ENCODE measurements around the gene MCMBP.
"Not testable (repeated sequence)": the region's sequence is repeated elsewhere in the genome, so short reads cannot be mapped to it uniquely, and the experiment has no call there.

MCMBP gene, protein sequence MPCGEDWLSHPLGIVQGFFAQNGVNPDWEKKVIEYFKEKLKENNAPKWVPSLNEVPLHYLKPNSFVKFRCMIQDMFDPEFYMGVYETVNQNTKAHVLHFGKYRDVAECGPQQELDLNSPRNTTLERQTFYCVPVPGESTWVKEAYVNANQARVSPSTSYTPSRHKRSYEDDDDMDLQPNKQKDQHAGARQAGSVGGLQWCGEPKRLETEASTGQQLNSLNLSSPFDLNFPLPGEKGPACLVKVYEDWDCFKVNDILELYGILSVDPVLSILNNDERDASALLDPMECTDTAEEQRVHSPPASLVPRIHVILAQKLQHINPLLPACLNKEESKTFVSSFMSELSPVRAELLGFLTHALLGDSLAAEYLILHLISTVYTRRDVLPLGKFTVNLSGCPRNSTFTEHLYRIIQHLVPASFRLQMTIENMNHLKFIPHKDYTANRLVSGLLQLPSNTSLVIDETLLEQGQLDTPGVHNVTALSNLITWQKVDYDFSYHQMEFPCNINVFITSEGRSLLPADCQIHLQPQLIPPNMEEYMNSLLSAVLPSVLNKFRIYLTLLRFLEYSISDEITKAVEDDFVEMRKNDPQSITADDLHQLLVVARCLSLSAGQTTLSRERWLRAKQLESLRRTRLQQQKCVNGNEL

GRCh38 chr10:119872610-119872859 lies at the start of gene MCMBP:
Gene MCMBP, minus strand, starts transcription at chr10:119872843. Its CDS starts 259 bp downstream, at chr10:119872584.
- no peak for DNase-seq (ENCODE audit: low read depth in 2 of 2)

DNA sequence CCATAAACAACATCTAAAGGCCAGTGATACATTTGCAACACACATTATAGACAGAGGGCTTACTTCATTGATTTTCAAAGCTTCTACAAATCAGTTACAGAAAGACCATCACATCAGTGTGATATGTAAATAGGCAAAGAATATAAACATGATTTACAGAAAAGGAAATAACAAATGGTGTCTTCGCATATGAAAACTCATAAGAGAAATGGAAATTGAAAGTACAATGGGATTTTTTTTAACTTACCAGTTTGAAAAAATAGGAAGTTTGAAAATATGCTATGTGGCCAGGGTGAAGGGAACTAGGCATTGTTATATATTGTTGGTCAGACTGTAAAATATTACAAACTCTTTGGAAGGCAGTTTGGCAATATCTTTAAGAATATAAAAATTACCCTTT lies 47.2 kb upstream of the MCMBP start:
- no peak for DNase-seq (ENCODE audit: low read depth in 2 of 2)

- DNase-seq (ENCODE audit: low read depth in 2 of 2): no peak
These were observed 46.6 kb upstream of the MCMBP start for GRCh38 chr10:119919271-119919670.

DNA sequence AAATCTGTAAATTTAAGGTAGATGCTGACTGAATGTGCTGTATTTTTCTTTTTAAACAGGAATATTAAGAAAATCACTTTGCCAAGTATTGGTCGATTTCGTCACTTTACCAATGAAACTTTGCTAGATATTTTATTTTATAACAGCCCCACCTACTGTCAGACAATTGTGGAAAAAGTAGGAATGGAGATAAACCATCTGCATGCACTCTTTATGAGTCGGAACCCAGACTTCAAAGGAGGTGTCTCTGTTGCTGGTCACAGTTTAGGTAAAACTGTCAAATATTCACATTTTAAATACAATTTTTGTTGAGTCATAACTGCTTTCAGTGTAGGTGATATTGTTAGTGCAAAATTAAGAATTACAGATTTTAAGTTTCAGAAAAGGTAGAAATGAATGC lies 45.1 kb upstream of the MCMBP start:
- DNase-seq (ENCODE audit: low read depth in 2 of 2): no peak

- DNase-seq (ENCODE audit: low read depth in 2 of 2): no peak
These were observed 38.0 kb upstream of the MCMBP start for GRCh38 chr10:119910689-119911088.

- DNase-seq (ENCODE audit: low read depth in 2 of 2): no peak
These were observed 35.5 kb upstream of the MCMBP start for GRCh38 chr10:119908166-119908565.

DNA sequence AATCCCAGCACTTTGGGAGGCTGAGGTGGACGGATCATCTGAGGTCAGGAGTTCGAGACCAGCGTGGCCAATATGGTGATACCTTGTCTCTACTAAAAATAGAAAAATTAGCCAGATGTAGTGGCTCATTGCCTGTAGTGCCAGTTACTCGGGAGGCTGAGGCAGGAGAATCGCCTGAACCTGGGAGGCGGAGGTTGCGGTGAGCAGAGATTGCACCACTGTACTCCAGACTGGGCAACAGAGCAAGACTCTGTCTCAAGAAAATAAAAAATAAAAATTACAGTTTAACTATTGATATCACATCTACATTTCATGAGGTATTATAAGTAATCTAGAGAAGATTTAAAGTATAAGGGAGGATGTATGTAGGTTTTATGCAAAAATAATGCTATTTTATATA lies 35.1 kb upstream of the MCMBP start:
- DNase-seq (ENCODE audit: low read depth in 2 of 2): not testable (repeated sequence)

- no peak for DNase-seq (ENCODE audit: low read depth in 2 of 2)
These were observed 31.5 kb upstream of the MCMBP start for GRCh38 chr10:119903946-119904666.

- no peak for DNase-seq (ENCODE audit: low read depth in 2 of 2)
These were observed 25.9 kb upstream of the MCMBP start for GRCh38 chr10:119898577-119898976.

DNA sequence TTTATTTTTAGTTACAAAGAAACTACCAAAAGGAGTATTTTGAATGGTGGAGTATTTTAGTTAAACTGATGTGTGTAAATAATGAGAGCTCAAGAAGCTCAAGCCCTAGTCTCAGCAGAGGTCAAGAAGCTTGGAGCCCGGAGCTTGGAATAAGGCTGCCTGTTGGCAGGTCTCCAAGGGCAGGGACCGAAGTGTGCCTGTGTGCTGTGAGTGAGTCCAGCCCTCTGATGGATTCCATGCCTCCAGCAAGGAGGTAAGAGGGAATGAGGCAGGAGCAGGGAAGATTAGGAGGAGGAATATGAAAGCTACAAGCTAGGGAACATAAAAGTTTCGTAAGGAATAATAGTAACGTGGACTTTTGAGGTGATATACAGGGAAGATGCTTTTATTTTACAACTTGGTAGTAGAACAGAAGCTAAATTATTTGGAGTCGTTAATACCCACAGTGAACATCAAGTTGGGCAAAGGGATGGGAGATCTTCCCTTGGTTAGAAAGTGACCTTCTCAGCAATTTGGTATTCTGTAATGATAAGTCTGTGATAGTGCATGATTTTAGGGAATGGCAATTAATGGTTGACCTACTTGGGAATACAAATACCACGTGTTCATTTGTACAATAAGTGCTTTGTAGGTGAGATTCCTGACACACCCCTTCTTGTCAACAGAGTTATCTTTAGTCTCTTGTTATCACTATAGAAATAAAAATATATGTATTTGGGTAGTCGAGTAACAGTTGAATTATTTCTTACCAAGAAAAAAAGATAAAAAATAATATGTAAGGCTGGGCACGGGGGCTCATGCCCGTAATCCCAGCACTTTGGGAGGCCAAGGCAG lies 24.5 kb upstream of the MCMBP start:
- no peak for DNase-seq (ENCODE audit: low read depth in 2 of 2)

GRCh38 chr10:119896061-119896655 lies 23.5 kb upstream of the MCMBP start:
- no peak for DNase-seq (ENCODE audit: low read depth in 2 of 2)

DNA sequence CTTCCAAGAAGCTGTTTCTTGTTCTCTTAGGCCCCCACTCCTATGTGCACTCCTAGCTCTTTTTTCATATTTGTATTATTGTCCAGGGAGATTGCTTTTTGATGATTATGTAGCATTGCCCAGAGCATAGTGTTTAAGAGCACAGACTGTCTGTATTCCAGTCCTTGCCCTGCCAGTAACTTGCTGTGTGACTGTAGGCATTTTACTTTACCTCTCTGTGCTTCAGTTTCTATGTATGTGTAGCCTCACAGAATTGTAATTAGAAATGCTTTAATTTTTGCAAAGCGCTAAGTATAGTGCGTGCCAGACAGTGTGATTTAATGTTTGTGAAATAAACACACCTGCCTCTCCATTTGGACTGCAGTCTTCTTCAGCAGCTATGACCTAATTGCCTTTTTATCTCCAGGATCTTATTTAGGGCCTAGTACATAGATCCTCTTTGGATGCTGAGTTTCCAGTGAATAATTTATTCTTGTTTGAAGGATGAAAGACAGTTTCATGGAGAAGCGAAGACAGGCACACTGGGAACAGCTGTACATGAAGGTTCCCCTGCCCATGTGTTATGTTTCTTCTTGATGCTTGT lies 21.3 kb upstream of the MCMBP start:
- DNase-seq (ENCODE audit: low read depth in 2 of 2): no peak

- DNase-seq (ENCODE audit: low read depth in 2 of 2): no peak
These were observed 20.4 kb upstream of the MCMBP start for GRCh38 chr10:119893074-119893473.

GRCh38 chr10:119892188-119893065 lies 19.8 kb upstream of the MCMBP start, which contains the start of gene SEC23IP:
Gene SEC23IP, plus strand, starts transcription at chr10:119892730. Its CDS starts 53 bp downstream, at chr10:119892783.
- peak; percentile 89 to 92 for DNase-seq (ENCODE audit: low read depth in 2 of 2)

DNA sequence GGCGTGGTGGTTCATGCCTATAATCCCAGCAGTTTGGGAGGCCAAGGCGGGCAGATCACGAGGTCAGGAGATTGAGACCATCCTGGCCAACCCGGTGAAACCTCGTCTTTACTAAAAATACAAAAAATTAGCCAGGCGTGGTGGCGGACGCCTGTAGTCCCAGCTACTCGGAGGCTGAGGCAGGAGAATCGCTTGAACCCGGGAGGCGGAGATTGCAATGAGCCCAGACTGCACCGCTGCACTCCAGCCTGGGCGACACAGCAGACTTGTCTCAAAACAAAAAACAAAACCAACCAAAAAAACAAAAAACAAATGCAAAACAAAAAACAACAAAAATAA lies 19.2 kb upstream of the MCMBP start:
- not testable (repeated sequence) for DNase-seq (ENCODE audit: low read depth in 2 of 2)

GRCh38 chr10:119890307-119890706 lies 17.7 kb upstream of the MCMBP start:
- DNase-seq (ENCODE audit: low read depth in 2 of 2): not testable (repeated sequence)

DNA sequence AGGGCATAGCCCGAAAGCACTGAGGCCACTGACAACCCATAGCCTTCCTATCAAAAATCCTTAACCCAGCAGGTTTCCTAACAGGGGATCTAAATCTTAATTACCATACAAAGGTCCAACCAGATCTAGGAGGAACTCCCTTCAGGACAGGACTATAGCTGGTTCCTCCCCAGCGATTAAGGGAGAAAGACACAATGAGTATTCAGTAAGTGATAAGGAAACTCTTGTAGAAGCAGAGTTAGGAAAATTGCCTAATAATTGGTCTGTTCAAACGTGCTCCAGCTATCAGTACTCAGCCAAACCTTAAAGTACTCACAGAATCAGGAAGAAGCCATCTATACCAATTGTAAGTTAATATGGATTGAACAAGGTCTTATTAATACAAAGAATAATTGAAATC lies 16.6 kb upstream of the MCMBP start:
- DNase-seq (ENCODE audit: low read depth in 2 of 2): not testable (repeated sequence)

DNA sequence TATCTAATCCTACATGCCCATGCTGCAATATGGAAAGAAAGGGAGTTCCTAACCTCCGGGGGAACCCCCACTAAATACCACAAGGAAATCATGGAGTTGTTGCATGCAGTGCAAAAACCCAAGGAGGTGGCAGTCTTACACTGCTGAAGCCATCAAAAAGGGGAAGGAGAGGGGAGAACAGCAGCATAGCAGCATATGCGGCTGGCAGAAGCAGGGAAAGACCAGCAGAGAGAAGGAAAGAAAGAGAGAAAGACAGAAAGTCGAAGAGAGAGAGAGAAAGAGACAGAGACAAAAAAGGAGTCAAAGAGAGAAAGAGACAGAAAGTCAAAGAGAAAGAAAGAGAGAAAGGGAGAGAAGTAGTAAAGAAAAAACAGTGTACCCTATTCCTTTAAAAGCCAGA lies 16.1 kb upstream of the MCMBP start:
- DNase-seq (ENCODE audit: low read depth in 2 of 2): not testable (repeated sequence)

DNA sequence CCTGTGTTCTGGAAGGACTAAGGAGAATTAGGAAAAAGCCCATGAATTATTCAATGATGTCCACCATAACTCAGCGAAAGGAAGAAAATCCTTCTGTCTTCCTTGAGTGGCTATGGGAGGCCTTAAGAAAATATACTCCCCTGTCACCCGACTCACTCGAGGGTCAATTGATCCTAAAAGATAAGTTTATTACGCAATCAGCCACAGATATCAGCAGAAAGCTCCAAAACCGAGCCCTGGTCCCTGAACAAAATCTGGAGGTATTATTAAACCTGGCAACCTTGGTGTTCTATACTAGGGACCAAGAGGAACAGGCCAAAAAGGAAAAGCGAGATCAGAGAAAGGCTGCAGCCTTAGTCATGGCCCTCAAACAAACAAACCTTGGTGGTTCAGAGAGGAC lies 13.4 kb upstream of the MCMBP start:
- not testable (repeated sequence) for DNase-seq (ENCODE audit: low read depth in 2 of 2)
